ENCODE measurements around the gene PPP2R5B.
"Not testable (repeated sequence)": the region's sequence is repeated elsewhere in the genome, so short reads cannot be mapped to it uniquely, and the experiment has no call there.

PPP2R5B gene

GRCh38 chr11:64976651-64977050 is 52.2 kb downstream of the PPP2R5B start:
- no peak for DNase-seq (ENCODE audit: low read depth in 2 of 2)

GRCh38 chr11:64983339-64983738 is 58.9 kb downstream of the PPP2R5B start:
- not testable (repeated sequence) for DNase-seq (ENCODE audit: low read depth in 2 of 2)
